Activated CD4-positive, alpha-beta T cell treated with anti-CD3 and anti-CD28 coated beads, Interleukin-2, Interleukin-4, amounts not matched to agents 100 ng/mL and 50 ng/mL, durations not matched to agents 16 hours and 8 hours (primary cell): ENCODE measurements around the gene LCN15.
A peak's percentile ranks its signal among the peaks of the same experiment; 100 is the strongest.
"Not testable (repeated sequence)": the region's sequence is repeated elsewhere in the genome, so short reads cannot be mapped to it uniquely, and the experiment has no call there.

Source experiments
- DNase-seq: peaks from one replicate; pipeline ENCODE4 v3.0.0-alpha.2; 2020; ENCODE audit warnings: low spot score

LCN15 gene, protein sequence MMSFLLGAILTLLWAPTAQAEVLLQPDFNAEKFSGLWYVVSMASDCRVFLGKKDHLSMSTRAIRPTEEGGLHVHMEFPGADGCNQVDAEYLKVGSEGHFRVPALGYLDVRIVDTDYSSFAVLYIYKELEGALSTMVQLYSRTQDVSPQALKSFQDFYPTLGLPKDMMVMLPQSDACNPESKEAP

DNA sequence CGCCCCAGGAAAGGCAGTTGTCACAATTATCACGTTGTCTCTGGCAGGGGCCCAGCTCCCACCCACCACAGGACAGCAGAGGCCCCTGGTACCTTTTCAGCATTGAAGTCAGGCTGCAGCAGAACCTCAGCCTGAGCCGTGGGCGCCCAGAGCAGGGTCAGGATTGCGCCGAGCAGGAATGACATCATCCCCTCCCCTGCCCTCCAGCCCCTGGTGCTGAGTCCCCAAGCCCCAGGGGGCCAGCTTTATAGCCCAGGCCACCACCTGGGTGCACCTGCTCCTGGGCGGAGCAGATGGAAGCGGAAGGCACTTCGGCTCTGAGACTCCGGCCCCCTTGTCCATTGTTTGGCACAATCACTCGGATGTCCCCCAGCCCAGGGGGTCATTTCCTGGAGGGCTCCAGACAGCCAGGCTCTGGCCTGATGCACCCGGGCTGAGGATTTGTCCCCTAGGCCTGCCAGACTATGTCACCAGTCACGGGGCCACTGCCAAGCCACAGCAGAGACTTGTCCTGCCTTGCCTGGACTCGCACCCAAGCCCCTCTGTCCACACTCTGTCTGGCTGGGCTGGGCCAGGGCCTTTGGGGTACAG lies at the start of gene LCN15:
TSS of gene LCN15 (minus strand) at position 218 of the 591 bp plus-strand sequence. CDS start at position 188, 30 bp downstream.
- no peak for DNase-seq

DNA sequence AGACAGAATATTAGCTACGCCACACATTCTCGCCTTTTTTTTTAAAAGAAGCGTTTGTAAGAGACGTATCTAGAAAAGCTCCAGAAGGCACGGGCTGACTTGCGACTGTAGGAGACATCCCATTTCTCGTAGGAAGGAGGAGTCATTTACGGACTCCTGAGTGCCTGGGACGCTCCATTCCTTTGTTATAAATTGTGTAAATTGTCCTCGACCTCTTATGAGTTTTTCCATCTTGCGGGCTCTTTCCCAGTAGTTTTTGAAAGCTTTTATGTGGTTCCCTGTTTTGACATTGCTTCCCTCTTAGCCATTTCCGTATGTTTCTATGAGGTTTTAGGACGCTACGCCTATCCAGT lies 44.5 kb upstream of the LCN15 start:
- DNase-seq = no peak

DNA sequence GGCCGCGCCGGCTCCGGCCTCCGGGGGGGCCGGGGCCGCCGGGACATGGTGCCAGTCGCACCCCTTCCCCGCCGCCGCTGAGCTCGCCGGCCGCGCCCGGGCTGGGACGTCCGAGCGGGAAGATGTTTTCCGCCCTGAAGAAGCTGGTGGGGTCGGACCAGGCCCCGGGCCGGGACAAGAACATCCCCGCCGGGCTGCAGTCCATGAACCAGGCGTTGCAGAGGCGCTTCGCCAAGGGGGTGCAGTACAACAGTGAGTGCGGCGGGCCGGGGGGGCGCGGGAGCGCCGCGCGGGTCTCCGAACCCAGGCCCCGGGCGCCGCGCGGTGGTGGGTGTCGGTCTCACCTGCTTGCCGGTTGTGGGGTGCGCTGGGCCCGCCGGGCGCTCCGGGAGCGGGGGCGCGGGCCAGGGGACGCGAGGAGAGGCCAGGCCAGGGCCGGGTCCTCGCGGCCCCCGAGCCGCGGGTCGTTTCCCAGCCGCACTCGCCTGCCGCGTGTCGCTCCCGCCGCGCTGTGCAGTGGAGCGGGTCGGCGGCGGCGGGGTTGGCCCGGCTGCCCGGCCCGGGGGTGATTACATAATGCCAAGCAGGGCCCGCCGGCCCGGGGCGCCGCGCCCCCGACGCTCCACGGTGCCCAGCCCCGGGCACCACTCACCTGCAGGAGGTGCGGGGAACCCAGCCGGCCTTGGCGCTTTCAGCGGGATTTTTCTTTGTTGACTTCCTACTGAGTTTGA lies 43.9 kb upstream of the LCN15 start:
- DNase-seq = no peak

DNA sequence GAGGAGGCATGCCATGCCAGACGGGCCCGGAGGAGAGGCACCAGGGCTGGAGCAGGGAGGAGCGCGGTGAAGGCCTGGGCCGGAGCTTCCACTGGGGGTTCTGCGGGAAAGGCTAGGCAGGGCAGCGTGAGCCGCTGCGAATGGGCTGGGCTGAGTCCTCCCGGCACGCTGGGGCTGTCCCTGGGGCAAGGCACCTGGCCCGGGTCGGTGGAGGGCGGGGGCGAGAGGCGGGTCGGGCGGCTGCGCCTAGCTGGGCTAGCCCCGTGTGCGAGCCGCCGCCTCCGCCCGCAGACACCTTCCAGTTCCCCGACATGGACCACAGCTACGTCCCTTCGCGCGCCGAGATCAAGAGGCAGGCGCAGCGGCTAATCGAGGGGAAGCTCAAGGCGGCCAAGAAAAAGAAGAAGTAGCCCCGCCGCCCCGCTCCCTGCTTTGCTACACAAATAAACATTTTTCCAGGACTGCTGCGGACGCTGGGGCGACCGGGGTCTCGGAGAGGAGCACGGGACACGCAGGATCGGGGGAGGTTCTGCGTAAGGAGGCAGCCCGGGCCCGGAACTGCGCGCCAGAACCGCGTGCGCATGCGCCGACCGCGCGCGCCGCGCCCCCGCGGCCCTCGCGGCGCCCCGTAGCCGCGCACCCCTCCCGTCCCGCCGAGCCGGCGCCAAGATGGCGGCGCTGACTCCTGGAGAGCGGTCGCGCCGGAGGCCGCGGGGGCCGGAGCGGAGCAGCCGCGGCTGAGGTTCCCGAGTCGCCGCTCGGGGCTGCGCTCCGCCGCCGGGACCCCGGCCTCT lies 43.2 kb upstream of the LCN15 start, which contains the start of gene RABL6:
TSS of gene RABL6 (plus strand) at position 668 of the 794 bp plus-strand sequence. CDS start 249 bp downstream, outside the sequence.
- DNase-seq = peak; percentile 77

DNA sequence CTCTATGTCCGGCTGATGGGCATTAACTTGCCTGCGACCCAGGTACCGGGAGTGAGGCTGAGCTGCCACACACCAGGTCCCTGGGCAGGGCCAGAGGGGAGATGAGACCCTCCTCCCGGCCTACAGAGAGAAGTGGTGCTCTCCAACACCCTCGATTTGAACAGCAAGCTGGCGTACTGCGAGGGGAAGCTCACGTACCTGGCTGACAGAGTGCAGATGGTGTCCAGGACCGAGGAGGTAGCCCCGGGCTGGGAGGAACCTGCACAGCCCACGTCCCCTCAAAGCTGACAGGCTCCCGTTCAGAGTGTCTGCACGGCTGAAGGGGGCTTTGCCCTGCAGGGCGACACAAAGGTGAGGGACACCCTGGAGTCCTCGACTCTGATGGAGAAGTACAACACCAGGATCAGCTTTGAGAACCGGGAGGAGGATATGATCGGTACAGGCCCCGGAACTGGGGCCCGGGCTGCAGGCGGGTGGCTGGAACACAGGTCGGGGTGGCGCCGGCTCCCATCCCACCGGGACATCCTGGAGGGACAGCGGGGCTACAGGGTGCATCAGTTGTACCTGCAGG lies 42.4 kb upstream of the LCN15 start:
- no peak for DNase-seq

DNA sequence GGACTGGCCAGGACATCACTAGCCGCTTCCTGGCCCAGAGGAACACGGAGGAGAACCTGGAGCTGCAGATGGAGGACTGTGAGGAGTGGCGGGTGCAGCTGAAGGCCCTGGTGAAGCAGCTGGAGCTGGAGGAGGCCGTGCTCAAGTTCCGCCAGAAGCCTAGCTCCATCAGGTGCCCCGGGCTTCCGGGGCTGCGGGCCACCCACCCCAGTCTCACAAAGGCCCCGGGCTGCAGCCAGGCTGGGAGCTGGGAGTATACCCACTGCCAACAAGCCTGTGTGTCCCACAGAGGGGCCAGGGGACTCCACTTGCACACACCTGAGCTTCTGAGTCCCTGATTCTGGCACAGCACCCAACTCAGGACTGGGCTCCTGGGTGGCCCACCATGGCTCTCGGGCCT lies 41.7 kb upstream of the LCN15 start:
- DNase-seq = no peak

DNA sequence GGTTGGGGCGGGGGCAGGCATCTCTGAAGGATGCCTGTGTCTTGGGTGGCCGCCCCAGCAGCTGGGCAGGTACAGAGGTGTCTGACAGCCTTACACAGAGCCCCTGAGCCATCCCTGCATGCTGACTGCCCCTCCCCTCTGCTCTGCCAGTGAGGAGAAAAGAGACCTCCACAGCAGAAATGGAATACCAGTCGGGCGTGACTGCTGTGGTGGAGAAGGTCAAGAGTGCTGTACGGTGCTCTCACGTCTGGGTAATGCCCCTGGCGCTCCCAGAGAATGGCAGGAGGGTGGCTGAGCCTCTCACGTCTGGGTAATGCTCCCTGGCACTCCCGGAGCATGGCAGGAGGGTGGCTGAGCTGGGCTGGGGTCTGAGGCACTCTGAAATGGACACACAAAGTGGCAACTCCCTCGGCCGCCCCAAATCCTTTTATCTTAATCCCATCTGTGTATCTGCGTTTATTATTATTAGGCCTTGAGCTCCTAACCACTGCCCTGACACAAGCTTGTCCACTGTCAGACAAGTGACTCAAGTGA lies 41.0 kb upstream of the LCN15 start:
- DNase-seq = no peak

DNA sequence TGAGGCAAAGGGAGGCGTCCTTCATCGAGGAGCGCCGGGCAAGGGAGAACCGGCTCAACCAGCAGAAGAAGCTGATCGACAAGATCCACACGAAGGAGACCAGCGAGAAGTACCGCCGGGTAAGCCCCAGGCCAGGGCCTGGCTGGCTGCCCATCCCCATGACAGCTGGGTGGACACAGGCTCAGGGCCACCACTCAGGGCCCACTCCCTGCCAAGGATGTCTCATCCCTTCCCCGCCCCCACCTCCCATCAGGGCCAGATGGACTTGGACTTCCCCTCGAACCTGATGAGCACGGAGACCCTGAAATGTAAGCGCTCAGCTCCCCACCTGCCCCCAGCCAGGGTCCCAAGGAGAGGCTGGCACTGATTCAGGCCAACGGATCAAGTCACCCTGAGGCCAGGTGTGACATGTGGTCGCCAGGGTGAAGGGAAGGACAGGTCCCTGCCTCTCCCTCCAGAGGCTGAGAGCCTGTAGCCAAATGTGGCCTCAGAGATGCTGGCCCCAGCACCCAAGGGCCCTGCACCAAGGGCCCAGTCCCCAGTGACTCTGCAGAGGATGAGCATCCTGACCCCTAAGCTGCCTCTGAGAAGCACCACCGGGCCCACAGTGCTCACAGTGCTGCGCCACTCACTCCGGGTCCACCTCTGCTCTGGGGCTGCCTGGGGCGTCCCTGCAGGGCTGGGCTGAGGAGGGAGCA lies 40.3 kb upstream of the LCN15 start:
- no peak for DNase-seq

DNA sequence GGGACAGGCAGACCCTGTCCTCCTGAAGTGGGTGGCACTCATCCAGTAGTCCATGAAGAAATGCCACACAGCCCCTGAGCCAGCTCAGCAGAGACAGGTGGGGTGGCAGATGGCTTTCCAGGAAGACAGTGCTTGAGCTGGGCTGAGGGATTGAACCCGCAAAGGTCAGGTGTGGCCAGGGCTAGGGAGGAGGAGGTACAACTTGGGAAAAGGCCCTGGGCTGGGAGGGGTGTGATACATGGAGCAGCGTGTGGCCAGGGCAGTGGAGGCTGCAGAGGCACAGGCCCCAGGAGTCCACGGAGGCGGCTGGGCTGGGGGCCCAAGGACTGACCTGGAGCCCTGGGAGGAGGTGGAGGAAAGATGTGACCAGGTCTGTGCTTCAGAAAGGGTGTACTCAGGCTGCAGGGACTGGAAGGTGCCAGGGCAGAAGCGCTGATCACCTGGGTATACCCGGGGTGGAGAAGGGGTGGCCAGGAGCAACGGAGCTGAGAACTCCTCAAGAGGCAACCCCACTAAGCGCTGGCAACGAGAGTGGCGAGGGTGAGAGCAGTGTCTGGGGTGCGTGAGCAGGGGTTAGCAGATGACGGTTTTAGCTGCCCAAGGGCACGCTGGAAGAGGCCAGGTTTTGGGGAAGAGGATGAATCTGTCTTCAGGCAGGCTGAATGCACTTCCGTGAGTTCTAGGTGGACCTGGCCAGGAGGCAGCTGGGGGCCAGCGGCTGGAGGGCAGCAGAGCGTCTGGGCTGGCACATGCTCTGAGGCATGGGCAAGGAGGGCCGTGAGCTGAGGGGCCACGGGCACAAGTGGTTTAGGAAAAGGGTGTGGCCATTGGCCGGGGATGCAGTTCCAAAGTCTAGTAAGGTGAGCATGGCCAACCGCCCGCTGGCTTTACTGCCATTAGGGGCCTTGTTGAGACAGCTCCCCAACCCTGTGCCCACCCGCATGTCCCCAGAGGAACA lies 39.5 kb upstream of the LCN15 start:
- no peak for DNase-seq

DNA sequence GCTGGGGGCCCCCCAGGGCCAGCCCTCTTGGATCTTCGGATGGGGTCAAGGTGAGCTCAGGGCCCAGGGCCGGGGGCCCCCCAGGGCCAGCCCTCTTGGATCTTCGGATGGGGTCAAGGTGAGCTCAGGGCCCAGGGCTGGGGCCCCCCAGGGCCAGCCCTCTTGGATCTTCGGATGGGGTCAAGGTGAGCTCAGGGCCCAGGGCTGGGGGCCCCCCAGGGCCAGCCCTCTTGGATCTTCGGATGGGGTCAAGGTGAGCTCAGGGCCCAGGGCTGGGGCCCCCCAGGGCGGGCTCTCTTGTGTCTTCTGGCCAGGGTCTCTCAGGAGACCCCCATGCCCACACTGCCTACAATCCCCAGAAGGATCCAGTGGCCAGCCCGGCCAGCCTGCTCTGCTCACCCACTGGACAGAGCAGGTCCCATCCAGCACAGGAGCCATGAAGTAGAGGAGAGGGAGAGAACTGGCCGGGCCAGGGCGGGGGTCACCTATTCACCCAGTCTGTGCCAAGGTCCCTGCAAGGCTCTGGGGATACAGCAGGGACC lies 38.8 kb upstream of the LCN15 start:
- DNase-seq = not testable (repeated sequence)

DNA sequence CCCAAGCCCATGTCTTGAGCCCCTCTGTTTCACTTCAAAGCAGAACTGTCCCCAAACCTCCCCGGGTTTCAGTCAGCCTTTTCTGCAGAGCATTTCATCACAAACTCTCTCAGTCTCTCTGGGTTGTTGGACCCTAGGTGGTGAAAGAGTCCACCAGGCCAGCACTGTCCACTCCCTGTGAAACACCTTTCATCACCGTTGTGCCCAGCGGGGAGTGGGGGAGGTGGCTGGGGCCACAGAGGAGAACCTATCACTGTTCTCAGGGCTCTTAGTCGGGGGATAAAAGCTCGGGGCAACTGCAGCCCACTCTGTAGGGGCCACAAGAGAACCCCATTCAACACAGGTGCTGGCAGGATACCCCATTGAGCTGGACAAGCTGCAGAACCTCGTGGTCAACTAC lies 38.0 kb upstream of the LCN15 start:
- no peak for DNase-seq

DNA sequence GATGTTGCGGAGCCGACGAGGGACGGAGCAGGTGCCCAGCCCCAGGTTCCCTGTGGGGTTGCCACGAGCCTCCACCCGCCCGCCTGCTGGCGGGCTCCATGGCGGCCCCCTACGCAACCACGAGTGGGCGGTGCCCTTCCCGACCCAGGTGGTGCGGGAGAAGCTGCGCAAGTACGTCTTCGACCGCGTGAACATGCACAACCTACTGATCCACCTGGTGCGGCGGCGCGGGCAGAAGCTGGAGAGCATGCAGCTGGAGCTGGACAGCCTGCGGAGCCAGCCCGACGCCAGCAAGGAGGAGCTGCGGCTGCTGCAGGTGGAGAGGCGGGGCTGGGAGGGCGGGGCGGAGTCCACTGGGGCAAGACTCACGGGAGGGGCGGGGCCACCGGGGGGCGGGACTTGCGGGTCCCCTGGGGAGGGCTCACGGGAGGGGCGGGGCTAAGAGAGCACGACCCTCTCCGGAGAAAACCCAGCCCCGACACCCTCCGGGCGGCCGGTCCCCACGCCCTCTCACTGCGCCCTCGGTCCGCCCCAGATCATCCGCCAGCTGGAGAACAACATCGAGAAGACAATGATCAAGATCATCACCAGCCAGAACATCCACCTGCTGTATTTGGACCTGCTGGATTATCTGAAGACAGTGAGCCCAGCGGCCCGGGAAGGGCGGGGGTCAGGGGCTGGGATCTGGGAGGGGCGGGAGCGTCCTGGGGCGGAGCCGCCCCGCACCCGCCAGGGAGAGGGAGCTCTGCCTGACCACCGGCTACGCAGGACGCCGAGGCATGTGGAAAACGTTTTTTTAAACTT lies 35.7 kb upstream of the LCN15 start:
- DNase-seq = peak; percentile 80

DNA sequence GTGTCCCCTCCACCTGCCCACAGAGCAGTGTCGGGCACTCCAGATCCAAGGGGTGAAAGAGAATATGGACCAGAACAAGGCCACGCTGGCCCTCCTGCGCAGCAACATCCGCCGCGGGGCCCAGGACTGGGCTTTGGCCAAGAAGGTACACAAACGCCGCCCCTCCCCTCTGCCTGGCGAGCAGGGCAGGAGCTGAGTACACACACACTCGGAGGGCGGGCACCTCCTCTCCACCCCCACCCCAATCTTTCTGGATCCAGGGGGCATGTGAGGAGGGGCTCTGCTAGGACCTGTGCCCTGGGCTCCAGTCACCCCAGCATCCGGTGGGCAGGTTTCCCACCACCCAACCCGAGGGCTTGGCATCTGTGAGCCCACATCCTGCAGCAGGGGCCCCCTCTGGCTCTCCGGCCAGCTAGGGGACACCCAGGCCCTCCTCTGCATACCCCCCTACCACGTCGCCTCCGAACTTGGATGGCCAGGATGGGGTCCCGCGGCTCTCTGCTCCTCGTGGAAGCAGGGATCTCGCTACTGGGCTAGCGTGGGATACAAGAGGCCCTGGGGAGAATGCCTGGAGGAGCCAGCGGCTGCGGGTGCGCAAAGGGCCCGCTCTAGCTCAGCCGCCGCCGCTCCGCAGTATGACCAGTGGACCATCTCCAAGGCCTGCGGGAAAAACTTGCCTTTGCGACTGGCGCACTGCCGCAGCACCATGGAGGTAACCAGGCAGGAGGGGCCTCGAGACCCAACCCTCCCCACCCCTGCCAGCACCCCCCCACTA lies 34.9 kb upstream of the LCN15 start:
- DNase-seq = no peak

DNA sequence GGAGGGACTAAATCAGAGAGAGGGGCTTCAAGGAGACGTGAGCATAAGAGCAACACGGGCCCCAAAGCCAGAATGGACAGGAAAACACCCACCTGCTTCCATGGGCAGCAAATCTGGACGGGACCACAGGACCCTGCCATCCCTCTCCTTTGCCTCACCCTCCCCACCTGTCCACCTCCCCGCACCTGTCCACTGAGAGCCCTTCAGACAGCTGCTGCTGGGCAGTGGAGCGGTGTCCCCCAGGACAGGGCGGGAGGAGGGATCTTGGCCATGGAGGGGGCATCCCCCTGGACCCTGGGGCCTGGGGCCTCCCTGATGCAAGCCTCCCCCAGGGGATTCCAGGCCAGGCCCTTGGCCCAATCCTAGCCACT lies 34.4 kb upstream of the LCN15 start:
- DNase-seq = no peak

DNA sequence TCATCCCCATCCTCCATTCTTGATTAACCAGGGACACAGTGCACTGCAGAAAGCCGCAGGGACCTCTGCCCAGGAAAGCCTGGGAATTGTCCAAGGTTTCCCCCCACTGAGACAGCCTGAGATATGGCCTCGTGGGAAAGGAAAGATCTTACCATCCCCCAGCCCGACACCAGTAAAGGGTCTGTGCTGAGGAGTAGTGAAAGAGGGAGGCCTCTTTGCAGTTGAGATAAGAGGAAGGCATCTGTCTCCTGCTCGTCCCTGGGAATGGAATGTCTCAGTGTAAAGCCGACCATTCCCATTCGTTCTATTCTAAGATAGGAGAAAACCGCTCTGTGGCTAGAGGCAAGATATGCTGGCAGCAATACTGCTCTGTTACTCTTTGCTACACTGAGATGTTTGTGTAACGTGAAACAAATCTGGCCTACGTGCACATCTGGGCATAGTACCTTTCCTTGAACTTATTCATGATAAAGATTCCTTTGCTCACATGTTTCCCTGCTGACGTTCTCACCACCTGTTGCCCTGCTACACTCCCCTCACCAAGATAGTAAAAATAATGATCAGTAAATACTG lies 32.5 kb upstream of the LCN15 start:
- DNase-seq = not testable (repeated sequence)

DNA sequence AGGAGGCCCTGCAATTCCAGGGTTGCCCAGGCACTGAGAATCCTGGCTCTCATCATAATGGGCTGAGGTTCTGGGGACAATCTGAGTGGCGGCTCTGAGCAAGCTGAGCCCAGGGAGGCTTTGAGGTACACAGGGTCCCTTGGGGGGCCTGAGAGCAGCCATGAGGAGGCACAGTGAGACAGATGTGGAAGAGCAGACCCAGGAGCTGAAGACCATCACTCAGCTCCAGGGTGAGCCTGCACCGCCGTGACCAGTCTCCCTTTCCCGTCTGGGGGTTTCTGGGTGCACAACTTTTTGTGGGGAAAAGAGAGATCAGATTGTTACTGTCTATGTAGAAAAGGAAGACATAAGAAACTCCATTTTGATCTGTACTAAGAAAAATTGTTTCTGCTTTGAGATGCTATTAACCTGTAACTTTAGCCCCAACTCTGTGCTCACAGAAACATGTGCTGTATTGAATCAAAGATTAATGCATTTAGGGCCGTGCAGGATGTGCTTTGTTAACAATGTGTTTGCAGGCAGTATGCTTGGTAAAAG lies 32.0 kb upstream of the LCN15 start, which contains the start of gene CCDC183:
TSS of gene CCDC183 (plus strand) at position 101 of the 537 bp plus-strand sequence. CDS start at position 161, 60 bp downstream.
- no peak for DNase-seq

DNA sequence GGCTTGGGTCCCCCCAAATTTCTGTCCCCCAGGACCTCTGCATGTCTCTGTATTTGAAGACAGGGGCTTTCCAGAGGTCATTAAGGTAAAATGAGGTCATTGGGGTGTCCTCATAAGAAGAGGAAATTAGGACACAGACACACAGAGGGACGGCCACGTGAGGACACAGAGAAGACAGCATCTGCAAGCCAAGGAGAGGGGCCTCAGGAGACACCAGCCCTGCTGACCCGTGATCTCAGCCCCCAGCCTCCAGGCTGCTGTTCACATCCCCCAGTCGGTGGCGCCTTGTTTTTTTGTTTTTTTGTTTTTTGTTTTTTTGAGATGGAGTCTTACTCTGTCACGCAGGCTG lies 30.7 kb upstream of the LCN15 start:
- no peak for DNase-seq
